OCI-LY7 (cell line): ENCODE results near the gene FOXJ1. TPM values are rescaled to one million over a fixed set of nuclear protein-coding genes. Genes with fewer than 3 reads are reported as not detected.

Experiments used
- BruUV-seq: library from RNA; stranded (reverse); fragments of 400-500 nt; replicated peaks from 2 replicates; lab custom pipeline; 2021; lab: Mats Ljungman, UMichigan
- CTCF ChIA-PET: fragments of 300-600 bp; sonication (Branson Sonifier 250); formaldehyde crosslinking; loops from one replicate; lab custom pipeline; 2022; ENCODE audit warnings: antibody characterized with exemption; ENCODE audit not compliant: unreplicated experiment; lab: Charles Lee
- POLR2A ChIA-PET: fragments of 300-600 bp; sonication (Branson Sonifier 250); formaldehyde crosslinking; loops from one replicate; lab custom pipeline; 2022; ENCODE audit warnings: antibody characterized with exemption; lab: Charles Lee
- DNase-seq: peaks from one replicate; pipeline ENCODE4 v3.0.0-alpha.2; 2015; ENCODE audit warnings: low spot score
- H2AFZ ChIP-seq: fragments of 200-600 bp; sonication (generic), shearing (Covaris generic); 2 replicates; pipeline ENCODE4 v1.6.1; 2014; ENCODE audit warnings: mild to moderate bottlenecking, antibody characterized with exemption, low read length, moderate library complexity
- H3K27ac ChIP-seq: fragments of 200-600 bp; sonication (generic); 2 replicates; pipeline ENCODE4 v1.5.1; 2014; ENCODE audit warnings: mixed run types, low read depth, mild to moderate bottlenecking, moderate library complexity, low read length, inconsistent platforms; ENCODE audit not compliant: poor library complexity, severe bottlenecking
- H3K36me3 ChIP-seq: fragments of 200-600 bp; sonication (generic); 2 replicates; pipeline ENCODE4 v1.6.1; 2014; ENCODE audit warnings: mild to moderate bottlenecking, antibody characterized with exemption, low read length, moderate library complexity, mixed read lengths; ENCODE audit not compliant: insufficient read depth
- H3K4me1 ChIP-seq: fragments of 200-600 bp; sonication (generic); 2 replicates; pipeline ENCODE4 v1.5.1; 2014; ENCODE audit warnings: mild to moderate bottlenecking, low read length; ENCODE audit not compliant: insufficient read depth, poor library complexity, severe bottlenecking
- H3K4me2 ChIP-seq: fragments of 200-600 bp; sonication (generic); 2 replicates; pipeline ENCODE4 v1.6.1; 2014; ENCODE audit warnings: mild to moderate bottlenecking, low read length
- H3K4me3 ChIP-seq: fragments of 200-600 bp; sonication (generic); 2 replicates; pipeline ENCODE4 v1.5.1; 2014; ENCODE audit warnings: mild to moderate bottlenecking, low read depth, low read length; ENCODE audit not compliant: poor library complexity, severe bottlenecking
- H3K79me2 ChIP-seq: fragments of 200-600 bp; sonication (generic); 2 replicates; pipeline ENCODE4 v1.6.1; 2016; ENCODE audit warnings: low read depth, mild to moderate bottlenecking, low read length, moderate library complexity, mixed read lengths; ENCODE audit not compliant: insufficient read depth
- H3K9me2 ChIP-seq: fragments of 200-600 bp; sonication (generic); 2 replicates; pipeline ENCODE4 v1.6.1; 2016; ENCODE audit warnings: mild to moderate bottlenecking, low read length, mixed read lengths; ENCODE audit not compliant: insufficient read depth
- H3K9me3 ChIP-seq: fragments of 200-600 bp; sonication (generic); 2 replicates; pipeline ENCODE4 v1.6.1; 2014; ENCODE audit warnings: mild to moderate bottlenecking, mixed run types, low read length, mixed read lengths
- H4K20me1 ChIP-seq: fragments of 200-600 bp; sonication (generic); 2 replicates; pipeline ENCODE4 v1.6.1; 2014; ENCODE audit warnings: mild to moderate bottlenecking, antibody characterized with exemption, low read length, moderate library complexity, mixed read lengths; ENCODE audit not compliant: insufficient read depth
- EZH2phosphoT487 ChIP-seq: fragments of 200-600 bp; sonication (generic); IDR thresholded peaks from 2 replicates; pipeline ENCODE4 v1.6.1; 2018; ENCODE audit warnings: low read depth, borderline replicate concordance, mild to moderate bottlenecking, mixed run types, antibody characterized with exemption, low read length, moderate library complexity, mixed read lengths
- intact Hi-C: fragments of 100-400 bp; cut with micrococcal nuclease; formaldehyde crosslinking; loops from one replicate; pipeline ENCODE4 v1.10.0; 2022; ENCODE audit not compliant: unreplicated experiment
- total RNA-seq, 2 experiments: library from RNA; depleted of rRNA in 1 of 2; stranded (reverse); fragments of >200 nt in 1 of 2; shearing (Covaris generic) in 1 of 2; gene quantifications; 2 replicates each; pipeline ENCODE4 v1.2.3, GENCODE V29; 2014 to 2022
- TF ChIP-seq, protein P1 (sequence below): fragments of 200-600 bp; sonication (generic); conservative IDR thresholded peaks from 2 replicates; pipeline ENCODE4 v1.5.1; 2014; ENCODE audit warnings: mild to moderate bottlenecking, antibody characterized with exemption, low read length, moderate library complexity, mixed read lengths

The FOXJ1 gene
- total RNA-seq, 2 experiments from 2014 or later: not detected

DNA sequence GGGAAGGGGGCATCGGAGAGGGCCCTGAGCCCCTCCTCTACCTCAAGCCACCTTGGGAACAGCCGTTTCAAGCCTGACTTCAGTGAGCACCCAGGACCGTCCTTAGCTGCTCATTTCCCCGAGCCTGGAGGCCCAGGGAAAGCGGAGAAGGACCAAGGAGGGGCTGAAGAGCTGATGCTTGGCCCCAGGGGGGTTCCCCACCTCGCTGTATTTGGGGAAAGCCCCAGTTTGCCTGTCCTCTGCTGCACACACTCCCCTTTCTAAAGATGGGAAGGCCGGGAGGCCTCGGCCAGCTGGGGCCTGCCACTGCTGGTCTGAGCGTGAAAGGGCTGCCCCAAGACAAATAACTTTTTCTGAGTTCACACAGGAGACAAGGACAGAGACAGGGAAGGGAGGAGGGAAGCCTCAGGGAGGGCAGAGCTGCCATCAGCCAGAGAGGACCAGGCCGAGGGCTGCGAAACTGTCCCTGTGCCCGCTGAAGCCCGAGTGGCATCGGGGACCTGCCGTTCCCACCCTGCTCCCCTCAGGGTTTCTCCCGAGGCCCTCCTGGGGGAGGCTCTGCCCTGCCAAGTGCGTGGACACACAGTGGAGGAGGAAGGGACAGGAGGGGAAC lies 50.4 kb downstream of the FOXJ1 start:
- Histone ChIP-seq H2AFZ (no peak overlapping the region), H3K4me2 (no peak overlapping the region), H3K4me1 (no peaks in the 10 kb centered on the region), H3K9me3 (no peaks in the 10 kb centered on the region), H3K36me3 (peaks cover 67% of the 10 kb centered on the region), H3K79me2 (no peaks in the 10 kb centered on the region), H3K4me3 (no peak overlapping the region), H3K9me2 (no peaks in the 10 kb centered on the region), H3K27ac (no peak overlapping the region), H4K20me1 (no peaks in the 10 kb centered on the region)
- no TSS peak for BruUV-seq
- no peak for TF ChIP-seq EZH2phosphoT487
- TF ChIP-seq, protein P1, sequence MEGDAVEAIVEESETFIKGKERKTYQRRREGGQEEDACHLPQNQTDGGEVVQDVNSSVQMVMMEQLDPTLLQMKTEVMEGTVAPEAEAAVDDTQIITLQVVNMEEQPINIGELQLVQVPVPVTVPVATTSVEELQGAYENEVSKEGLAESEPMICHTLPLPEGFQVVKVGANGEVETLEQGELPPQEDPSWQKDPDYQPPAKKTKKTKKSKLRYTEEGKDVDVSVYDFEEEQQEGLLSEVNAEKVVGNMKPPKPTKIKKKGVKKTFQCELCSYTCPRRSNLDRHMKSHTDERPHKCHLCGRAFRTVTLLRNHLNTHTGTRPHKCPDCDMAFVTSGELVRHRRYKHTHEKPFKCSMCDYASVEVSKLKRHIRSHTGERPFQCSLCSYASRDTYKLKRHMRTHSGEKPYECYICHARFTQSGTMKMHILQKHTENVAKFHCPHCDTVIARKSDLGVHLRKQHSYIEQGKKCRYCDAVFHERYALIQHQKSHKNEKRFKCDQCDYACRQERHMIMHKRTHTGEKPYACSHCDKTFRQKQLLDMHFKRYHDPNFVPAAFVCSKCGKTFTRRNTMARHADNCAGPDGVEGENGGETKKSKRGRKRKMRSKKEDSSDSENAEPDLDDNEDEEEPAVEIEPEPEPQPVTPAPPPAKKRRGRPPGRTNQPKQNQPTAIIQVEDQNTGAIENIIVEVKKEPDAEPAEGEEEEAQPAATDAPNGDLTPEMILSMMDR: no peak
- DNase-seq: no peak
- intact Hi-C loops: no loop called here
- ChIA-PET CTCF (no interaction called here), POLR2A (interaction anchor here (0.6 kb wide), 1 partner anchor 193 kb away, joined by 3 read pairs; no protein-coding TSS in a partner anchor)

DNA sequence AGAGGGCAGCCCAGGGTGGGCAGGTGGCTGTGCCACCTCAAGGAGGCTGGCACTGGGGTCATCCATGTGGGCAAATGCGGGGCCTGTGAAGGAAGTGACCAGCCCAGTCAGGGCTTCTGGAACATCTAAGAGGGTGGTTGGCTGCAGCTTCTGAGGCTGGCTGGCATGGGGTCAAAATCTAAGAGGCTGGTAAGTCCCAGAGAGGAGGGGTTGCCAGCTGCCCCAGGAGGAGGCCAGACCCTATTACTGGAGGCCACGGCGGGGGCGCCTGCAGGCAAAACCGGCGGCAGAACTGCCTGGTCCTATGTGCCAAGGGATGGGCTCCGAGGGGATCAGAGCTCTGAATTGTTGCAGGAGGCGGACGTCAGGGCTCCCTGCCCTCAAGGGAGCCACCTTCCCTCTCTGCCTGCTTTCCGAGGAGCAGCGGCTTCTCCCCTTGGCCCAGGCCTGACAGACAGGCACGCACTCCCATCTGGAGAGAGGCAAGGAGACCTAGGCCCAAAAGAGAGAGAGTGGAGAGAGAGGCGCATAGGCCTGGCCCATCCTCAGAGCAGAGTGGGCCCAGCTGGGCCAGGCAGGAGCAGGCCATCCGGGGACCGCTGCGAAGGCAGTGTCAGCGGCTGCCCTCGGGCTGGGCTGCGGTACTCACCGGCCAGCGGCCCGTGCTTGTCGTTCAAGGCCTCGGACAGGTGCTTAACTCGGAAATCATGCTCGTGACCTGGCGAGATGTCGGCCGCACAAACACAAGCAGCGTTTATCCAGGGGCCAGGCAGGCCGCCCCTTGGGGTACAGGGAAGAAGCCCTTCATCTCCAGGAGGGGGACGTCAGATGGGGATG lies 51.1 kb downstream of the FOXJ1 start:
- ChIA-PET CTCF (interaction anchor here (1.6 kb wide), 1 partner anchor 76 kb away, joined by 4 read pairs; no protein-coding TSS in a partner anchor), POLR2A (interaction anchor here (1.5 kb wide), 1 partner anchor 13 kb away, joined by 4 read pairs; the partner anchor contains the start of gene EXOC7)
- H4K20me1 ChIP-seq: no peaks in the 10 kb centered on the region
- H3K9me3 ChIP-seq: no peaks in the 10 kb centered on the region
- H3K4me3 ChIP-seq: no peak overlapping the region
- DNase-seq: no peak
- BruUV-seq: no TSS peak
- H3K4me1 ChIP-seq: no peaks in the 10 kb centered on the region
- no peak overlapping the region for H3K4me2 ChIP-seq
- H2AFZ ChIP-seq: no peak overlapping the region
- H3K36me3 ChIP-seq: peaks cover 71% of the 10 kb centered on the region
- intact Hi-C loops: no loop called here
- TF ChIP-seq, protein P1: no peak
- TF ChIP-seq EZH2phosphoT487: no peak
- no peaks in the 10 kb centered on the region for H3K79me2 ChIP-seq
- no peaks in the 10 kb centered on the region for H3K9me2 ChIP-seq
- no peak overlapping the region for H3K27ac ChIP-seq
